Peyer's patch (tissue), 4 donors: ENCODE measurements around the gene NKIRAS1.
A peak's percentile ranks its signal among the peaks of the same experiment; 100 is the strongest.

ENCODE experiments used
- POLR2A ChIP-seq, 2 donors: fragments of 450-650 bp; IDR thresholded peaks; one replicate each; pipeline ENCODE4 v1.5.1; 2017; ENCODE audit warnings: antibody characterized with exemption in 2 of 2, mild to moderate bottlenecking in 2 of 2, moderate library complexity in 2 of 2
- TF ChIP-seq, protein P1 (sequence below), 6 experiments: fragments of 450-650 bp in 4 of 6; fragments of 200-600 bp in 2 of 6; sonication (generic) in 1 of 6; IDR thresholded peaks; one replicate each; pipeline ENCODE4 v1.5.1; 2017 to 2019; ENCODE audit warnings: antibody characterized with exemption in 6 of 6, mild to moderate bottlenecking in 3 of 6, moderate library complexity in 1 of 6

DNA sequence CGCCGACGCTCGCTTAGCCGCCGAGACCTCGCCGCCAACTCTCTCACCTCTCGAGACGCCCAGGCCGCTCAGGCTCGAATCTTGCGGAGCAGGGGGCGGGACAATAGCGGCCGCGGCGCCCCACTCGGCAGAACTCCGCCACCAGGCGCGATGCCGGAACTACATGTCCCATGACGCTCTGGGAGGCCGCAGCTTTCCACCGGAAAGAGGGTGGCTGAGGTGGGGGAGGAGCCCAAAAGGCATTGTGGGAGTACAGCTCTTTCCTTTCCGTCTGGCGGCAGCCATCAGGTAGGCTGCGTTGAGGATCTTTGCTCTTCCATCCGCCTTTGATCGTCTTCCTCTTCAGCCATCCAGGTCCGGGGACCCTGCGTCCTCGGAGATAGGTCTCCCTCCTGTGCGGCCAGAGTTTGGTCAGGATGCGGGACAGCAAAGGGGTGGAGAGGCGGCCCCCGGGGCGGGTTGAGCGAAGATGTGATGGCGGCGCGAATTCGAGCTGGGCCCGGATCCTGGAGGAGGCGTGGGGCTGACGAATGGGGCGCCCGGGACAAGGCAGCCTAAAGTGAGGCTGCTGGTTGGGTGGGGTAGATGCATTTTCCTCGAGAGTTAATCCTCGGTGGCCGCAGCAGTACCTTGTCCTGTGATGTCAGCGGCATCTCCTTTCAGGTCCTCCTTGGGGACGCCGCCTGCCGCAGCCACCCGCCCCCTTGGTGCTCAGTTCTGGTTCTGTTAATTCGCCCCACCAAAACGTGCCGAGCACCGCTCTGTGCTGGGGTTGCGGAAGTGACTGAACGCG, at the start of gene NKIRAS1, which contains the start of gene RPL15:
- TF ChIP-seq, protein P1, sequence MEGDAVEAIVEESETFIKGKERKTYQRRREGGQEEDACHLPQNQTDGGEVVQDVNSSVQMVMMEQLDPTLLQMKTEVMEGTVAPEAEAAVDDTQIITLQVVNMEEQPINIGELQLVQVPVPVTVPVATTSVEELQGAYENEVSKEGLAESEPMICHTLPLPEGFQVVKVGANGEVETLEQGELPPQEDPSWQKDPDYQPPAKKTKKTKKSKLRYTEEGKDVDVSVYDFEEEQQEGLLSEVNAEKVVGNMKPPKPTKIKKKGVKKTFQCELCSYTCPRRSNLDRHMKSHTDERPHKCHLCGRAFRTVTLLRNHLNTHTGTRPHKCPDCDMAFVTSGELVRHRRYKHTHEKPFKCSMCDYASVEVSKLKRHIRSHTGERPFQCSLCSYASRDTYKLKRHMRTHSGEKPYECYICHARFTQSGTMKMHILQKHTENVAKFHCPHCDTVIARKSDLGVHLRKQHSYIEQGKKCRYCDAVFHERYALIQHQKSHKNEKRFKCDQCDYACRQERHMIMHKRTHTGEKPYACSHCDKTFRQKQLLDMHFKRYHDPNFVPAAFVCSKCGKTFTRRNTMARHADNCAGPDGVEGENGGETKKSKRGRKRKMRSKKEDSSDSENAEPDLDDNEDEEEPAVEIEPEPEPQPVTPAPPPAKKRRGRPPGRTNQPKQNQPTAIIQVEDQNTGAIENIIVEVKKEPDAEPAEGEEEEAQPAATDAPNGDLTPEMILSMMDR (IDR thresholded peaks at IDR 0.05), result peak; percentile 35 to 88 (median 75)
- peak; percentile 92 to 96 for TF ChIP-seq POLR2A (IDR thresholded peaks at IDR 0.05)
